Motor neuron (in vitro differentiated cells): ENCODE data around the gene MAML3. TPM values are rescaled to one million over a fixed set of nuclear protein-coding genes. Genes with fewer than 3 reads are reported as not detected.

Source experiments
- ATAC-seq, 8 experiments: fragments of 200-7000 bp; cut with Tn5 transposase; replicated peaks in 6 of 8; 2 replicates each; pipeline ENCODE4 v1.8.0; 2021; ENCODE audit warnings: mild to moderate bottlenecking in 8 of 8, moderate library complexity in 8 of 8
- H3K27ac ChIP-seq, 2 donors: fragments of 250-450 bp; sonication (Bioruptor Pico); 2 replicates each; pipeline ENCODE4 v1.9.0; 2021; ENCODE audit warnings: antibody characterized with exemption in 2 of 2, mild to moderate bottlenecking in 2 of 2, moderate library complexity in 1 of 2
- H3K4me1 ChIP-seq, 2 donors: fragments of 250-450 bp; sonication (Bioruptor Pico); replicated peaks in 1 of 2; 2 replicates each; pipeline ENCODE4 v1.6.1; 2021; ENCODE audit warnings: antibody characterized with exemption in 2 of 2, mild to moderate bottlenecking in 2 of 2, moderate library complexity in 1 of 2
- H3K4me3 ChIP-seq, 5 donors: fragments of 250-450 bp; sonication (Bioruptor Pico); 2 replicates each; pipeline ENCODE4 v1.9.0; 2021; ENCODE audit warnings: antibody characterized with exemption in 5 of 5, mild to moderate bottlenecking in 5 of 5, moderate library complexity in 4 of 5
- WGBS, 10 experiments: fragments of 450-650 bp; shearing (Covaris generic); methylation state at CpG; one replicate each; pipeline ENCODE4 v1.0.0; 2022; 5-methylcytosine and 5-hydroxymethylcytosine counted together
- in situ Hi-C, 9 experiments: fragments of 400-800 bp; cut with MboI; loops; one replicate each; pipeline ENCODE4 v1.15.0; 2021; ENCODE audit warnings: low sequenced_read_pairs in 9 of 9, low pct_unique_long_range_greater_than_20kb in 2 of 9; ENCODE audit not compliant: unreplicated experiment in 9 of 9
- total RNA-seq, 8 experiments: library from RNA; unstranded; fragments of 300-600 nt; gene quantifications; 2 replicates each; pipeline versions ENCODE4 v1.2.3 to v1.2.4, GENCODE V29; 2022

The MAML3 gene
- total RNA-seq, 8 experiments from 2014 or later: 1.7 to 24.0 (median 12.9) TPM

GRCh38 chr4:140018931-140019618, 134.9 kb downstream of the MAML3 start:
- 50 to 100% (median 95%) methylated on average over 1 to 3 of the region's 3 CpGs for WGBS, 10 experiments
- Histone ChIP-seq H3K27ac (no peak overlapping the region), H3K4me3 (no peak overlapping the region), H3K4me1 (peaks cover 26 to 27% of the 10 kb centered on the region in 2 donors)
- ATAC-seq: peak in 7 of 8 experiments; percentile 30 to 87 (median 57)
- in situ Hi-C loops: loop anchor here in 1 of 9 experiments (25.0 kb wide), 1 partner anchor 243 kb away; no protein-coding TSS in a partner anchor

GRCh38 chr4:140014284-140014683, 139.7 kb downstream of the MAML3 start:
- in situ Hi-C loops: loop anchor here in 1 of 9 experiments (25.0 kb wide), 1 partner anchor 248 kb away; no protein-coding TSS in a partner anchor
- no peak overlapping the region for H3K4me3 ChIP-seq
- 69 to 100% (median 93%) methylated on average over 3 to 5 of the region's 5 CpGs for WGBS, 10 experiments
- peaks cover 3 to 8% of the 10 kb centered on the region in 2 donors for H3K4me1 ChIP-seq
- no peak for ATAC-seq
- no peak overlapping the region for H3K27ac ChIP-seq

- WGBS, 10 experiments: 31 to 83% (median 70%) methylated on average over 5 to 10 of the region's 11 CpGs
- in situ Hi-C loops: loop anchor here in 1 of 9 experiments (25.0 kb wide), 1 partner anchor 249 kb away; no protein-coding TSS in a partner anchor
- peak; percentile 58 to 97 (median 87) for ATAC-seq
- no peak overlapping the region for H3K4me3 ChIP-seq
- H3K4me1 ChIP-seq: peaks cover 7 to 22% of the 10 kb centered on the region in 2 donors
- H3K27ac ChIP-seq: no peak overlapping the region
Measured at GRCh38 chr4:140012688-140013486, 141.1 kb downstream of the MAML3 start.

- in situ Hi-C loops: loop anchor here in 1 of 9 experiments (25.0 kb wide), 1 partner anchor 257 kb away; no protein-coding TSS in a partner anchor
- WGBS, 10 experiments: 35 to 77% (median 65%) methylated on average over 1 to 4 of the region's 4 CpGs
Measured at GRCh38 chr4:140005699-140006098, 148.3 kb downstream of the MAML3 start.

GRCh38 chr4:140004922-140005627, 148.9 kb downstream of the MAML3 start:
- peak overlapping the region; percentile 8 to 27 (median 19) for H3K4me3 ChIP-seq
- peak overlapping the region; percentile 89 to 91 for H3K27ac ChIP-seq
- in situ Hi-C loops: loop anchor here in 1 of 9 experiments (25.0 kb wide), 1 partner anchor 257 kb away; no protein-coding TSS in a partner anchor
- peak in 7 of 8 experiments; percentile 24 to 71 (median 58) for ATAC-seq
- WGBS, 10 experiments: 14 to 95% (median 38%) methylated on average over 1 to 2 of the region's 2 CpGs
- peaks cover 51 to 62% of the 10 kb centered on the region in 2 donors for H3K4me1 ChIP-seq

More at GRCh38 chr4:140005699-140006098, 148.3 kb downstream of the MAML3 start:
- H3K27ac ChIP-seq: peak overlapping the region in 1 of 2 donors; percentile 91
- peak in 6 of 8 experiments; percentile 27 to 70 (median 42) for ATAC-seq
- H3K4me3 ChIP-seq: no peak overlapping the region
- H3K4me1 ChIP-seq: peaks cover 45 to 57% of the 10 kb centered on the region in 2 donors

GRCh38 chr4:140004549-140004895, 149.5 kb downstream of the MAML3 start:
- WGBS, 10 experiments: 0 to 60% (median 0%) methylated on average over 1 to 5 of the region's 14 CpGs; no CpG with 5 or more reads in 2 of the 10 experiments
- in situ Hi-C loops: loop anchor here in 1 of 9 experiments (25.0 kb wide), 1 partner anchor 258 kb away; no protein-coding TSS in a partner anchor
- peaks cover 54 to 67% of the 10 kb centered on the region in 2 donors for H3K4me1 ChIP-seq
- H3K27ac ChIP-seq: peak overlapping the region; percentile 89 to 91
- H3K4me3 ChIP-seq: peak overlapping the region; percentile 8 to 27 (median 19)
- peak; percentile 84 to 95 (median 88) for ATAC-seq

GRCh38 chr4:140003876-140004548, 150.0 kb downstream of the MAML3 start:
- Histone ChIP-seq H3K4me1 (peaks cover 59 to 69% of the 10 kb centered on the region in 2 donors), H3K27ac (peak overlapping the region; percentile 89 to 91), H3K4me3 (peak overlapping the region; percentile 8 to 27 (median 19))
- in situ Hi-C loops: loop anchor here in 1 of 9 experiments (25.0 kb wide), 1 partner anchor 258 kb away; no protein-coding TSS in a partner anchor
- 0 to 94% (median 73%) methylated on average over 1 to 5 of the region's 6 CpGs; no CpG with 5 or more reads in 2 of the 10 experiments for WGBS, 10 experiments
- peak in 5 of 8 experiments; percentile 12 to 65 (median 42) for ATAC-seq

- ATAC-seq: no peak
- H3K27ac ChIP-seq: no peak overlapping the region
- H3K4me1 ChIP-seq: peaks cover 33 to 40% of the 10 kb centered on the region in 2 donors
- no peak overlapping the region for H3K4me3 ChIP-seq
- in situ Hi-C loops: loop anchor here in 1 of 9 experiments (25.0 kb wide), 1 partner anchor 262 kb away; no protein-coding TSS in a partner anchor
- 0 to 100% (median 79%) methylated on average over 1 of the region's 1 CpG; no CpG with 5 or more reads in 2 of the 10 experiments for WGBS, 10 experiments
Measured at GRCh38 chr4:140000232-140000631, 153.8 kb downstream of the MAML3 start.

- H3K4me3 ChIP-seq: no peak overlapping the region
- H3K27ac ChIP-seq: no peak overlapping the region
- WGBS, 10 experiments: 6 to 87% (median 63%) methylated on average over 1 to 17 of the region's 17 CpGs; no CpG with 5 or more reads in 1 of the 10 experiments
- in situ Hi-C loops: loop anchor here in 1 of 9 experiments (25.0 kb wide), 1 partner anchor 252 kb away; no protein-coding TSS in a partner anchor
- peaks cover 23 to 30% of the 10 kb centered on the region in 2 donors for H3K4me1 ChIP-seq
- ATAC-seq: peak in 7 of 8 experiments; percentile 68 to 98 (median 91)
Measured at GRCh38 chr4:139988863-139989765, 164.9 kb downstream of the MAML3 start.

- H3K27ac ChIP-seq: peak overlapping the region; percentile 42 to 73
- no peak overlapping the region for H3K4me3 ChIP-seq
- WGBS, 10 experiments: 80 to 100% (median 90%) methylated on average over 1 to 6 of the region's 7 CpGs; no CpG with 5 or more reads in 4 of the 10 experiments
Measured at GRCh38 chr4:139987502-139987850, 166.5 kb downstream of the MAML3 start.

More at GRCh38 chr4:139987502-139987850, 166.5 kb downstream of the MAML3 start:
- H3K4me1 ChIP-seq: peaks cover 23 to 30% of the 10 kb centered on the region in 2 donors
- ATAC-seq: peak in 3 of 8 experiments; percentile 10 to 26 (median 18)
- in situ Hi-C loops: loop anchor here in 1 of 9 experiments (25.0 kb wide), 1 partner anchor 250 kb away; no protein-coding TSS in a partner anchor
